Psoas muscle (tissue), 8 donors: ENCODE data around the gene GPR176. TPM values are rescaled to one million over a fixed set of nuclear protein-coding genes. Genes with fewer than 3 reads are reported as not detected.

Experiments used
- ATAC-seq, 4 donors: fragments of 200-7000 bp; cut with Tn5 transposase; one replicate each; pipeline ENCODE4 v1.9.1; 2020; ENCODE audit warnings: moderate library complexity in 3 of 4, mild to moderate bottlenecking in 2 of 4
- DNase-seq, 2 donors: peaks; one replicate each; pipeline ENCODE4 v3.0.0-alpha.2; 2020
- H3K27ac ChIP-seq: fragments of 200-600 bp; one replicate; pipeline ENCODE4 v1.8.0; 2022
- H3K27me3 ChIP-seq, 3 donors: fragments of 200-600 bp in 1 of 3; one replicate each; pipeline versions ENCODE4 v1.6.1 to v1.8.0; 2013 to 2022; ENCODE audit warnings: low read length in 2 of 3, mild to moderate bottlenecking in 2 of 3, moderate library complexity in 1 of 3; ENCODE audit not compliant: insufficient read depth in 3 of 3
- H3K36me3 ChIP-seq, 2 donors: fragments of 200-600 bp in 1 of 2; one replicate each; pipeline versions ENCODE4 v1.6.1 to v1.8.0; 2013 to 2022; ENCODE audit warnings: low read depth in 1 of 2, mild to moderate bottlenecking in 1 of 2, moderate library complexity in 1 of 2; ENCODE audit not compliant: insufficient read depth in 1 of 2
- H3K4me1 ChIP-seq: fragments of 200-600 bp; one replicate; pipeline ENCODE4 v1.8.0; 2022
- H3K4me3 ChIP-seq: fragments of 200-600 bp; one replicate; pipeline ENCODE4 v1.8.0; 2022; ENCODE audit warnings: mild to moderate bottlenecking
- H3K9me3 ChIP-seq: fragments of 200-600 bp; one replicate; pipeline ENCODE4 v1.8.0; 2022
- WGBS, 3 donors: extraction: QIAGEN DNeasy Blood & Tissue Kit; methylation state at CpG; one replicate each; pipeline versions ENCODE4 v1.1.6 to v1.1.7; 2013; 5-methylcytosine and 5-hydroxymethylcytosine counted together
- intact Hi-C, 2 donors: fragments of 100-400 bp; cut with DNase I; formaldehyde crosslinking; loops; one replicate each; pipeline versions ENCODE4 v1.11.0 to v1.14.2; 2022
- polyA plus RNA-seq, 3 donors: library from polyadenylated mRNA; stranded (reverse); fragments of 200-250 nt; gene quantifications; one replicate each; pipeline ENCODE4 v1.2.3, GENCODE V29; 2013
- total RNA-seq, 4 donors: library from RNA; stranded (reverse); fragmentation: NEBNext Ultra II Directional in 2 of 4; extraction: Animal tissue kit (Norgen Biotek cat#: 25700) in 2 of 4; gene quantifications; one replicate each; pipeline versions ENCODE4 v1.2.1 to v1.2.4, GENCODE V29; 2021 to 2023
- TF ChIP-seq, protein P1 (sequence below): fragments of 200-600 bp; IDR thresholded peaks from one replicate; pipeline ENCODE4 v1.8.0; 2022; ENCODE audit warnings: antibody characterized with exemption
- donor health status: healthy with polysubstance abuse.
- donor health status: DM: no; HTN: no; CAD: no; lungs with moderate emphysema.
- donor health status: Bipolar disorder and iron deficiency.
- donor health status: healthy.
- donor health status: DM: yes; HTN: yes; CAD: no.
- donor health status: DM: no; HTN: no; CAD: no.
- donor health status: DM: no; HTN: no; CAD: no.
- donor health status: DM: yes; HTN: yes; CAD: no.

Gene GPR176
- total and polyA plus RNA-seq, 7 donors: 0.30 to 1.3 (median 0.83) TPM

DNA sequence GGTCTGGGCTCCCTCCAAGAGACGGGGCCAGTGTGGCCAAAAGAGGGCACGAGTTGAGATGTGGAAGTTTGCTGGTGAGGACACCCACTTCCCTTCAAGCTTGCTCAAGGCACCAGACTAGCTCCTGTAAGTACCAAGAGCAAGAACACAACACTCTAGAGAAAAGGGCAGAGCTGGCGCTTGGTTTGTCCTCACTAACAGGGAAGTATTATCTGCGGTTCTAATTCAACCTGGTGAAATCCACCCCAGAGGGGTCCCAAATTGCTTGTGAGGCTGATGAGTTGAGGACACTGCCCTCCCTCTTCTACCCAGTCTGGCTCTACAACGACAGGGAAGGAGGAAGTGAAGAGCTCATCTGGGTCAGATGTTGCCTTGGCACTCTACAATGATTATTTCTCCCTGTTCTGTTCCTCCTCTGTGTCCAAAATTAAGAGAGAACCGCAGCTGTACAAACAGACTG, 120.5 kb downstream of the GPR176 start:
- H3K9me3 ChIP-seq: no peaks in the 10 kb centered on the region
- no peak overlapping the region for H3K4me3 ChIP-seq
- 66 to 70% (median 67%) methylated on average over 6 of the region's 6 CpGs for WGBS, 3 donors
- H3K27ac ChIP-seq: no peak overlapping the region
- ATAC-seq: no peak
- TF ChIP-seq, protein P1, sequence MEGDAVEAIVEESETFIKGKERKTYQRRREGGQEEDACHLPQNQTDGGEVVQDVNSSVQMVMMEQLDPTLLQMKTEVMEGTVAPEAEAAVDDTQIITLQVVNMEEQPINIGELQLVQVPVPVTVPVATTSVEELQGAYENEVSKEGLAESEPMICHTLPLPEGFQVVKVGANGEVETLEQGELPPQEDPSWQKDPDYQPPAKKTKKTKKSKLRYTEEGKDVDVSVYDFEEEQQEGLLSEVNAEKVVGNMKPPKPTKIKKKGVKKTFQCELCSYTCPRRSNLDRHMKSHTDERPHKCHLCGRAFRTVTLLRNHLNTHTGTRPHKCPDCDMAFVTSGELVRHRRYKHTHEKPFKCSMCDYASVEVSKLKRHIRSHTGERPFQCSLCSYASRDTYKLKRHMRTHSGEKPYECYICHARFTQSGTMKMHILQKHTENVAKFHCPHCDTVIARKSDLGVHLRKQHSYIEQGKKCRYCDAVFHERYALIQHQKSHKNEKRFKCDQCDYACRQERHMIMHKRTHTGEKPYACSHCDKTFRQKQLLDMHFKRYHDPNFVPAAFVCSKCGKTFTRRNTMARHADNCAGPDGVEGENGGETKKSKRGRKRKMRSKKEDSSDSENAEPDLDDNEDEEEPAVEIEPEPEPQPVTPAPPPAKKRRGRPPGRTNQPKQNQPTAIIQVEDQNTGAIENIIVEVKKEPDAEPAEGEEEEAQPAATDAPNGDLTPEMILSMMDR: no peak
- no peaks in the 10 kb centered on the region for H3K36me3 ChIP-seq
- intact Hi-C loops: no loop called here
- H3K27me3 ChIP-seq: peaks cover 0 to 16% (median 2%) of the 10 kb centered on the region in 3 donors
- no peaks in the 10 kb centered on the region for H3K4me1 ChIP-seq
- no peak for DNase-seq

DNA sequence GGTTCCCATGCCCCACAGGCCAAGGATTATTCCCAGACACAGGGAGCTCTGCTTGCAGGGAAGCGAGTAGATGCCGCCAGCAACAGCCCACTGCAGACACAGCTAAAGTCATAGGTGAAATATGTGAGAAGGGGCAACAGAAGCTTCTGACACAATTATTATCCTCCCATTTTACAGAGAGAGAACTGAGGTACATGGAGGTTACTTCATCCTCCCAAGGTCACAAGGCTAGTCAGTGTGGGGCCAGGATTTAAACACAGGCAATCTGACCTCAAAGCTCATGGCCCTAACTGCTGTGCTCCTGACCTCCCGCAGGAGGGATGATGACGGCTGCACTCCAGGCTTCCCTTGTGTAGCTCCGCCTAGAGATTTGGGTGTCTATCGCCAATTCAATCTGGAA, 121.7 kb downstream of the GPR176 start:
- ATAC-seq: no peak
- no peaks in the 10 kb centered on the region for H3K36me3 ChIP-seq
- H3K4me1 ChIP-seq: no peaks in the 10 kb centered on the region
- intact Hi-C loops: no loop called here
- TF ChIP-seq, protein P1: no peak
- H3K9me3 ChIP-seq: no peaks in the 10 kb centered on the region
- 79 to 85% (median 82%) methylated on average over 6 of the region's 6 CpGs for WGBS, 3 donors
- H3K27me3 ChIP-seq: peaks cover 0 to 16% (median 2%) of the 10 kb centered on the region in 3 donors
- H3K27ac ChIP-seq: no peak overlapping the region
- DNase-seq: no peak
- H3K4me3 ChIP-seq: no peak overlapping the region

DNA sequence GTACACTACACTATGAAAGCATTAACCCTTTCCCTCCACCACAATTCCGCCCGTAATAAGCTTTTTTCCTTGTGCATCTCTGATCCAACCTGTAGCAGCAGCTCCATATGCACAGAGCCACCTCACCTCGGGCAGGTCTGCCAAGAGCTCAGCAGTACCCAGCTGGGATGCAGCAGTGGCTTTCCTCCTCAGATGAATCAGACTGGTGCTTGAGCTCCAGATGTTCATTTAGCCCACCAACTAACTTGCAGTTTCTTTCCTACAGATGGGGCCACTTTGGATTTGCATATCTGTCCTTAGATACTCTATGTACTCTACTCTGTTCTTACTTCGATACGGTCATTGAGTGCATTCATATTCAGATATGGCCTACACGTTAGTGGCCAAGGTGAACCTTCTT, 122.7 kb downstream of the GPR176 start:
- WGBS, 3 donors: 80 to 86% (median 86%) methylated on average over 6 of the region's 6 CpGs
- H3K27ac ChIP-seq: no peak overlapping the region
- H3K4me1 ChIP-seq: no peaks in the 10 kb centered on the region
- H3K36me3 ChIP-seq: no peaks in the 10 kb centered on the region
- TF ChIP-seq, protein P1: no peak
- H3K9me3 ChIP-seq: no peaks in the 10 kb centered on the region
- intact Hi-C loops: no loop called here
- DNase-seq: no peak
- H3K27me3 ChIP-seq: peaks cover 0 to 16% (median 2%) of the 10 kb centered on the region in 3 donors
- no peak overlapping the region for H3K4me3 ChIP-seq
- ATAC-seq: no peak

DNA sequence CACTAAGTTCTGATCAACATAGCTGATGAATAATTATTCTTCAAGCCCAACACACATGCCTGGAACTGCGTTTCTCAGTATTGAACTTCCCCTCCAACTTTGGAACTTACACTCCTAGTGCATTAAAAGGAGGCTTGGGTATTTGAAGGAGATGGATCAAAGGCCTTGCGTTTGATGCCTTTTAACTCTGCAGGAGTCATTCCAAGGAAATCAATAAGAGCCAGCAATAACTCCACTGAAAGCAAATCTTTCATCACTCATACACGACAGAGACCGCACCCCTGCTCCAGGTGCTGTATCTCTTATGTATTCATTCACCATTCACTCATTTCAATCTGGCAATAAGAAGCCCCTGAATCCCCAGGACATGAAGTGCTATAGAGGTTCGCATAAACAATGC, 123.5 kb downstream of the GPR176 start:
- no peaks in the 10 kb centered on the region for H3K4me1 ChIP-seq
- DNase-seq: no peak
- intact Hi-C loops: no loop called here
- H3K4me3 ChIP-seq: no peak overlapping the region
- WGBS, 3 donors: 83 to 86% (median 83%) methylated on average over 5 of the region's 5 CpGs
- ATAC-seq: no peak
- H3K27ac ChIP-seq: no peak overlapping the region
- H3K9me3 ChIP-seq: no peaks in the 10 kb centered on the region
- TF ChIP-seq, protein P1: no peak
- no peaks in the 10 kb centered on the region for H3K36me3 ChIP-seq
- H3K27me3 ChIP-seq: peaks cover 0 to 16% (median 2%) of the 10 kb centered on the region in 3 donors

DNA sequence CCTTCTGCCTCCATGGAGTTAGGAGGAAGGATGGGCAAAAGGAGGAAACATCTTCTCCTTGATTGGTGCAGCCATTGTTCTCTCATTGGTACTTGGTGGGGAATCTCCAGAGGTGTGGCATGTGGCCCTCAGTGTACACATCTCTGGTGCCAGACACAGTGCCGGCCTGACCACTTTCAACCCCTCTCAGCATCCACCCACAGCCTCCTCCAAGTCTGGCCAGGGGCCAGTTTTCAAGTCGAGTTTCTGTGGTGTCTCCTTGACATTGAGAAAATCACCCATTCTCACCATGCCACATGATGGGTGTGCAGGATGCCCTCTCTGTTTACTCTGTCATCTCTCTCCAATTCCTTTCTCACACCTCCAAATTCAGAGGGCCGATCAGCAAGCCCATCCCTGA, 124.6 kb downstream of the GPR176 start:
- 51 to 57% (median 51%) methylated on average over 3 of the region's 3 CpGs for WGBS, 3 donors
- ATAC-seq (no peak), DNase-seq (no peak)
- no peaks in the 10 kb centered on the region for H3K36me3 ChIP-seq
- TF ChIP-seq, protein P1: no peak
- H3K9me3 ChIP-seq: no peaks in the 10 kb centered on the region
- peaks cover 0 to 16% (median 2%) of the 10 kb centered on the region in 3 donors for H3K27me3 ChIP-seq
- H3K27ac ChIP-seq: no peak overlapping the region
- intact Hi-C loops: no loop called here
- no peak overlapping the region for H3K4me3 ChIP-seq
- no peaks in the 10 kb centered on the region for H3K4me1 ChIP-seq
